Heart left ventricle (tissue), 13 donors: Measurements from ENCODE around the gene LPAR6.

Experiments used
- POLR2A ChIP-seq, 2 donors: fragments of 450-650 bp; IDR thresholded peaks; one replicate each; pipeline ENCODE4 v1.6.1; 2017; ENCODE audit warnings: antibody characterized with exemption in 2 of 2, mild to moderate bottlenecking in 2 of 2, moderate library complexity in 2 of 2
- TF ChIP-seq, protein P1 (sequence below), 12 donors: fragments of 200-600 bp; sonication (generic) in 4 of 12; IDR thresholded peaks; one replicate each; pipeline versions ENCODE4 v1.5.0 to v1.8.0; 2018 to 2022; ENCODE audit warnings: antibody characterized with exemption in 12 of 12, mild to moderate bottlenecking in 5 of 12
- donor health status: ischemic (EF 13 %, LVEDD 7.1; RV severe dilation, severe dysfunction).
- donor health status: DM: no; HTN: yes; CAD: no.
- donor health status: DM: no; HTN: no; CAD: no.
- donor health status: ischemic (EF 25% LVEDD 6.9; RV normal size, moderate dysfunction).
- donor health status: ischemic (EF 25% LVEDD 5.7; RV mildly dilated, moderate dysfunction).
- donor health status: ischemic (EF 35%, LVEDD 5.7; RV mildly dilated, moderate dysfunction).
- donor health status: nonischemic (EF 11% LVEDD 7.7; RV severe dilation, severe dysfunction).
- donor health status: DM: yes; HTN: yes; CAD: no.
- donor health status: PGD.
- donor health status: ischemic (EF 29% LVEDD 5.4; RV normal size, mild dysfunction).
- donor health status: nonischemic (EF 23%, LVEDD 6.1; RV moderate dilation, normal function).

DNA sequence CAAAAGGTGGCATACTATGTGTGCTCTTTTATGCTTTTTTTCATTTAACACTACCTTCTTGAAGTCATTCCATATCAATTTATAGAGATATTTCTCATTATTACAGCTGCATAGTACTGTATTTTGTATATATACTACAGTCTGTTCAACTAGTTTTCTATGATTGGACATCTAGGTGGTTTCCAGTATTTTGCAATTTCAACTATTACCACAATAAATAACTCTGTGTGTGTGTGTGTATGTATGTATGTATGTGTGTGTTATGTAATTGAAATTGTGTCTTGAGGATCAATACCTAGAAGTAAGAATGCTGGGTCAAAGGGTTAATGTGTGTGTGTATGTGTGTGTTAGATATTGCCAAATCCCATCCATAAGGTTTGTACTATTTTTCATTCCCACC lies 7.0 kb downstream of the LPAR6 start:
- TF ChIP-seq, protein P1, sequence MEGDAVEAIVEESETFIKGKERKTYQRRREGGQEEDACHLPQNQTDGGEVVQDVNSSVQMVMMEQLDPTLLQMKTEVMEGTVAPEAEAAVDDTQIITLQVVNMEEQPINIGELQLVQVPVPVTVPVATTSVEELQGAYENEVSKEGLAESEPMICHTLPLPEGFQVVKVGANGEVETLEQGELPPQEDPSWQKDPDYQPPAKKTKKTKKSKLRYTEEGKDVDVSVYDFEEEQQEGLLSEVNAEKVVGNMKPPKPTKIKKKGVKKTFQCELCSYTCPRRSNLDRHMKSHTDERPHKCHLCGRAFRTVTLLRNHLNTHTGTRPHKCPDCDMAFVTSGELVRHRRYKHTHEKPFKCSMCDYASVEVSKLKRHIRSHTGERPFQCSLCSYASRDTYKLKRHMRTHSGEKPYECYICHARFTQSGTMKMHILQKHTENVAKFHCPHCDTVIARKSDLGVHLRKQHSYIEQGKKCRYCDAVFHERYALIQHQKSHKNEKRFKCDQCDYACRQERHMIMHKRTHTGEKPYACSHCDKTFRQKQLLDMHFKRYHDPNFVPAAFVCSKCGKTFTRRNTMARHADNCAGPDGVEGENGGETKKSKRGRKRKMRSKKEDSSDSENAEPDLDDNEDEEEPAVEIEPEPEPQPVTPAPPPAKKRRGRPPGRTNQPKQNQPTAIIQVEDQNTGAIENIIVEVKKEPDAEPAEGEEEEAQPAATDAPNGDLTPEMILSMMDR (IDR thresholded peaks at IDR 0.05), result no peak
- no peak for TF ChIP-seq POLR2A (IDR thresholded peaks at IDR 0.05)
